B cell (primary cell): Measurements from ENCODE around the gene ASB9. TPM values are rescaled to one million over a fixed set of nuclear protein-coding genes. Genes with fewer than 3 reads are reported as not detected.

ENCODE experiments used
- ATAC-seq: fragments of 200-7000 bp; cut with Tn5 transposase; one replicate; pipeline ENCODE4 v1.10.0; 2021; ENCODE audit warnings: low read depth, mild to moderate bottlenecking, moderate number of reproducible peaks, moderate library complexity
- CTCF ChIA-PET: fragments of 350-600 bp; sonication (Branson Sonifier 250); formaldehyde crosslinking; loops from one replicate; lab custom pipeline; 2021; ENCODE audit warnings: antibody characterized with exemption, inconsistent platforms; lab: Charles Lee
- POLR2A ChIA-PET: fragments of 350-600 bp; sonication (Branson Sonifier 250); formaldehyde crosslinking; loops from one replicate; lab custom pipeline; 2021; ENCODE audit warnings: antibody characterized with exemption; lab: Charles Lee
- DNase-seq: peaks from one replicate; pipeline ENCODE4 v3.0.0; 2013
- H2AFZ ChIP-seq: 2 replicates; pipeline ENCODE4 v1.6.1; 2012; ENCODE audit warnings: mild to moderate bottlenecking, low read depth, low read length; ENCODE audit not compliant: insufficient read depth, poor library complexity, severe bottlenecking
- H3K27ac ChIP-seq, 2 donors: 1 replicate in 1 of 2; 2 replicates in 1 of 2; pipeline ENCODE4 v1.5.1; 2012 to 2013; ENCODE audit warnings: low read length in 2 of 2, mild to moderate bottlenecking in 2 of 2, moderate library complexity in 1 of 2
- H3K27me3 ChIP-seq, 4 experiments: fragments of 200-600 bp in 1 of 4; sonication (generic) in 1 of 4; replicated peaks in 1 of 4; 1 replicate in 2 of 4; 2 replicates in 2 of 4; pipeline versions ENCODE4 v1.6.1 to v1.7.0; 2013 to 2016; ENCODE audit warnings: low read length in 3 of 4, mild to moderate bottlenecking in 2 of 4, mixed read lengths in 1 of 4, moderate library complexity in 1 of 4; ENCODE audit not compliant: insufficient read depth in 4 of 4, control insufficient read depth in 3 of 4; ENCODE audit errors: control extremely low read depth in 1 of 4
- H3K36me3 ChIP-seq, 2 experiments: replicated peaks in 1 of 2; 1 replicate in 1 of 2; 2 replicates in 1 of 2; pipeline versions ENCODE4 v1.6.1 to v1.7.1; 2013; ENCODE audit warnings: low read length in 1 of 2; ENCODE audit not compliant: insufficient read depth in 2 of 2, control insufficient read depth in 1 of 2; ENCODE audit errors: control extremely low read depth in 1 of 2, extremely low read depth in 1 of 2
- H3K4me1 ChIP-seq, 2 donors: fragments of 200-600 bp in 1 of 2; sonication (generic) in 1 of 2; 1 replicate in 1 of 2; 2 replicates in 1 of 2; pipeline versions ENCODE4 v1.5.1 to v1.6.1; 2013 to 2017; ENCODE audit warnings: low read length in 2 of 2; ENCODE audit not compliant: control insufficient read depth in 2 of 2, insufficient read depth in 2 of 2
- H3K4me2 ChIP-seq: replicated peaks from 2 replicates; pipeline ENCODE3; 2012; ENCODE audit warnings: mild to moderate bottlenecking, low read depth, low read length; ENCODE audit not compliant: poor library complexity, severe bottlenecking
- H3K4me3 ChIP-seq, 5 experiments: fragments of 200-600 bp in 1 of 5; sonication (generic) in 1 of 5; 1 replicate in 3 of 5; 2 replicates in 2 of 5; pipeline versions ENCODE4 v1.5.1 to v1.7.0; 2011 to 2016; ENCODE audit warnings: low read length in 4 of 5, mild to moderate bottlenecking in 4 of 5, low read depth in 2 of 5, control low read depth in 1 of 5, moderate library complexity in 1 of 5; ENCODE audit not compliant: insufficient read depth in 1 of 5; ENCODE audit errors: control extremely low read depth in 1 of 5, extremely low read depth in 1 of 5
- H3K79me2 ChIP-seq: fragments of 200-600 bp; sonication (generic); one replicate; pipeline ENCODE4 v1.6.0; 2016; ENCODE audit warnings: low read length; ENCODE audit not compliant: control insufficient read depth, insufficient read depth
- H3K9ac ChIP-seq: fragments of 200-600 bp; sonication (generic); 2 replicates; pipeline ENCODE4 v1.6.1; 2017; ENCODE audit warnings: mild to moderate bottlenecking, low read length, moderate library complexity
- H3K9me3 ChIP-seq, 3 donors: one replicate each; pipeline versions ENCODE4 v1.6.1 to v1.7.1; 2013; ENCODE audit warnings: low read length in 2 of 3; ENCODE audit not compliant: control insufficient read depth in 2 of 3, insufficient read depth in 1 of 3; ENCODE audit errors: control extremely low read depth in 1 of 3
- H4K20me1 ChIP-seq: 2 replicates; pipeline ENCODE4 v1.6.0; 2012; ENCODE audit warnings: mild to moderate bottlenecking, low read length; ENCODE audit not compliant: insufficient read depth, control insufficient read depth, poor library complexity, severe bottlenecking
- H3K27ac Mint-ChIP-seq: one replicate; pipeline ENCODE4 v1.8.0; 2021; ENCODE audit warnings: mixed read lengths
- H3K27me3 Mint-ChIP-seq: one replicate; pipeline ENCODE4 v1.8.0; 2021; ENCODE audit warnings: mixed read lengths
- H3K4me1 Mint-ChIP-seq: one replicate; pipeline ENCODE4 v1.8.0; 2021; ENCODE audit warnings: mixed read lengths
- H3K4me3 Mint-ChIP-seq: one replicate; pipeline ENCODE4 v1.8.0; 2021; ENCODE audit warnings: mixed read lengths
- H3K9me3 Mint-ChIP-seq: one replicate; pipeline ENCODE4 v1.8.0; 2022; ENCODE audit warnings: mixed read lengths; ENCODE audit not compliant: insufficient read depth
- CTCF ChIP-seq: fragments of 200-600 bp; IDR thresholded peaks from one replicate; pipeline ENCODE4 v1.8.0; 2022; ENCODE audit warnings: antibody characterized with exemption, mild to moderate bottlenecking
- EZH2 ChIP-seq: IDR thresholded peaks from 2 replicates; pipeline ENCODE4 v1.6.1; 2012; ENCODE audit warnings: borderline replicate concordance, low read depth, mild to moderate bottlenecking, moderate library complexity, low read length; ENCODE audit not compliant: insufficient read depth, poor library complexity, severe bottlenecking
- WGBS: methylation state at CpG from one replicate; pipeline ENCODE4 v1.1.5; 2013; ENCODE audit warnings: missing lambda C conversion rate; ENCODE audit not compliant: insufficient coverage; 5-methylcytosine and 5-hydroxymethylcytosine counted together
- intact Hi-C: fragments of 100-400 bp; cut with micrococcal nuclease; formaldehyde crosslinking; loops from one replicate; pipeline ENCODE4 v1.10.0; 2022
- polyA plus RNA-seq: library from polyadenylated mRNA; depleted of rRNA; stranded (reverse); fragments of >200 nt; gene quantifications from 2 replicates; pipeline ENCODE4 v1.2.3, GENCODE V29; 2012
- total RNA-seq, 2 donors: library from RNA; stranded (reverse); fragments of 120-200 nt in 1 of 2; gene quantifications; 1 replicate in 1 of 2; 2 replicates in 1 of 2; pipeline versions ENCODE4 v1.2.3 to v1.2.4, GENCODE V29; 2013 to 2022

The ASB9 gene
- total and polyA plus RNA-seq, 2 donors (not counting 1 experiment from before 2014, with no cell fraction given) = not detected

GRCh38 chrX:15293451-15293850 lies 23.6 kb upstream of the ASB9 start:
- CTCF ChIA-PET = no interaction called here
- no peaks in the 10 kb centered on the region for H3K4me1 ChIP-seq

GRCh38 chrX:15292861-15293260 lies 23.0 kb upstream of the ASB9 start:
- DNase-seq (no peak), ATAC-seq (no peak)
- Histone ChIP-seq H3K9me3 (no peaks in the 10 kb centered on the region), H3K4me1 (no peaks in the 10 kb centered on the region), H3K4me2 (no peak overlapping the region), H2AFZ (no peak overlapping the region), H3K9ac (no peak overlapping the region), H3K79me2 (no peaks in the 10 kb centered on the region), H4K20me1 (no peaks in the 10 kb centered on the region), H3K36me3 (no peaks in the 10 kb centered on the region), H3K27ac (no peak overlapping the region), H3K4me3 (no peak overlapping the region), H3K27me3 (no peaks in the 10 kb centered on the region)
- intact Hi-C loops = no loop called here
- WGBS = 83% methylated on average over 1 of the region's 3 CpGs
- POLR2A ChIA-PET = no interaction called here
- H3K4me3 Mint-ChIP-seq = no peak overlapping the region
- no peaks in the 10 kb centered on the region for H3K9me3 Mint-ChIP-seq
- no peaks in the 10 kb centered on the region for H3K4me1 Mint-ChIP-seq
- CTCF ChIA-PET = no interaction called here
- H3K27ac Mint-ChIP-seq = no peak overlapping the region
- TF ChIP-seq EZH2 (no peak), CTCF (no peak)
- H3K27me3 Mint-ChIP-seq = no peaks in the 10 kb centered on the region

More at GRCh38 chrX:15293451-15293850, 23.6 kb upstream of the ASB9 start:
- H3K4me1 Mint-ChIP-seq = no peaks in the 10 kb centered on the region
- H3K4me3 Mint-ChIP-seq = no peak overlapping the region
- POLR2A ChIA-PET = no interaction called here
- intact Hi-C loops = no loop called here
- Histone ChIP-seq H3K27ac (no peak overlapping the region), H3K4me3 (no peak overlapping the region), H2AFZ (no peak overlapping the region), H3K27me3 (no peaks in the 10 kb centered on the region), H3K4me2 (no peak overlapping the region), H3K9me3 (no peaks in the 10 kb centered on the region), H3K36me3 (no peaks in the 10 kb centered on the region), H4K20me1 (no peaks in the 10 kb centered on the region), H3K79me2 (no peaks in the 10 kb centered on the region), H3K9ac (no peak overlapping the region)
- H3K27ac Mint-ChIP-seq = no peak overlapping the region
- no peak for DNase-seq
- TF ChIP-seq CTCF (no peak), EZH2 (no peak)
- no CpG with 5 or more reads among the region's 2 CpGs for WGBS
- no peaks in the 10 kb centered on the region for H3K9me3 Mint-ChIP-seq
- H3K27me3 Mint-ChIP-seq = no peaks in the 10 kb centered on the region
- ATAC-seq = no peak
